Head of caudate nucleus (tissue), 42 donors: ENCODE measurements around the gene PCCB.
"Not testable (repeated sequence)": the region's sequence is repeated elsewhere in the genome, so short reads cannot be mapped to it uniquely, and the experiment has no call there.

Experiments
- DNase-seq, 42 donors: peaks; one replicate each; pipeline versions ENCODE4 v3.0.0 to v3.0.0-alpha.2; 2020 to 2021; ENCODE audit warnings: mixed read lengths in 7 of 42
- intact Hi-C: fragments of 100-400 bp; cut with DNase I; formaldehyde crosslinking; loops from one replicate; pipeline ENCODE4 v1.15.0; 2022

PCCB gene

GRCh38 chr3:136250059-136250902 lies at the start of gene PCCB:
Gene PCCB (plus strand): TSS chr3:136250340. CDS start chr3:136250376, 36 bp downstream.
- intact Hi-C loops = loop anchor here (1.0 to 5.0 kb wide), 2 partner anchors 54 to 502 kb away; partner anchors contain the start of genes MSL2 and STAG1
- peak; percentile 82 to 96 (median 92) for DNase-seq

- DNase-seq = no peak
- intact Hi-C loops = no loop called here
These were observed 42.5 kb upstream of the PCCB start for GRCh38 chr3:136207489-136208115.

GRCh38 chr3:136209921-136210320 lies 40.2 kb upstream of the PCCB start:
- intact Hi-C loops = no loop called here
- no peak for DNase-seq

GRCh38 chr3:136211547-136211946 lies 38.6 kb upstream of the PCCB start:
- intact Hi-C loops = no loop called here
- DNase-seq = no peak

GRCh38 chr3:136222746-136223145 lies 27.4 kb upstream of the PCCB start:
- intact Hi-C loops, DNase-seq: not testable (repeated sequence)

GRCh38 chr3:136232413-136232812 lies 17.7 kb upstream of the PCCB start:
- DNase-seq = no peak
- intact Hi-C loops = no loop called here

- DNase-seq = peak in 1 of 42 donors; percentile 20
- intact Hi-C loops = no loop called here
These were observed 14.6 kb upstream of the PCCB start for GRCh38 chr3:136235545-136235944.

- intact Hi-C loops = no loop called here
- DNase-seq = no peak
These were observed 14.0 kb upstream of the PCCB start for GRCh38 chr3:136236109-136236508.

- intact Hi-C loops = no loop called here
- DNase-seq = no peak
These were observed 13.0 kb upstream of the PCCB start for GRCh38 chr3:136237103-136237502.

GRCh38 chr3:136237961-136238649 lies 12.0 kb upstream of the PCCB start:
- no peak for DNase-seq
- intact Hi-C loops = no loop called here

- intact Hi-C loops = no loop called here
- no peak for DNase-seq
These were observed 11.0 kb upstream of the PCCB start for GRCh38 chr3:136239094-136239493.

- DNase-seq = no peak
- intact Hi-C loops = loop anchor here (5.0 kb wide), 1 partner anchor 163 kb away; no protein-coding TSS in a partner anchor
These were observed 4.4 kb upstream of the PCCB start for GRCh38 chr3:136245691-136246090.

- intact Hi-C loops = loop anchor here (5.0 kb wide), 1 partner anchor 165 kb away; no protein-coding TSS in a partner anchor
- no peak for DNase-seq
These were observed 2.7 kb upstream of the PCCB start for GRCh38 chr3:136247436-136247835.

GRCh38 chr3:136247855-136248590 lies 2.1 kb upstream of the PCCB start:
- intact Hi-C loops = loop anchor here (5.0 kb wide), 1 partner anchor 166 kb away; no protein-coding TSS in a partner anchor
- no peak for DNase-seq

GRCh38 chr3:136249091-136249490 lies 1.0 kb upstream of the PCCB start:
- intact Hi-C loops = loop anchor here (5.0 kb wide), 1 partner anchor 167 kb away; no protein-coding TSS in a partner anchor
- DNase-seq = no peak

- intact Hi-C loops = loop anchor here (5.0 kb wide), 1 partner anchor 167 kb away; no protein-coding TSS in a partner anchor
These were observed 547 bp upstream of the PCCB start for GRCh38 chr3:136249593-136249992.

GRCh38 chr3:136250903-136251460 lies 842 bp downstream of the PCCB start:
- peak; percentile 66 to 90 (median 76) for DNase-seq
- intact Hi-C loops = loop anchor here (1.0 to 5.0 kb wide), 2 partner anchors 55 to 501 kb away; partner anchors contain the start of genes MSL2 and STAG1

More at GRCh38 chr3:136249593-136249992, 547 bp upstream of the PCCB start:
- no peak for DNase-seq

GRCh38 chr3:136251511-136251910 lies 1.4 kb downstream of the PCCB start:
- DNase-seq = no peak

More at GRCh38 chr3:136251511-136251910, 1.4 kb downstream of the PCCB start:
- intact Hi-C loops = loop anchor here (5.0 kb wide), 1 partner anchor 501 kb away; the partner anchor contains the start of gene STAG1
